PC-9 (cell line): Measurements from ENCODE around the gene PTPRG. TPM values are rescaled to one million over a fixed set of nuclear protein-coding genes. Genes with fewer than 3 reads are reported as not detected.

Source experiments
- BruUV-seq: library from RNA; stranded (reverse); fragments of 400-500 nt; replicated peaks from 2 replicates; lab custom pipeline; 2021; lab: Mats Ljungman, UMichigan
- CTCF ChIA-PET: fragments of 300-600 bp; sonication (Branson Sonifier 250); formaldehyde crosslinking; loops from one replicate; lab custom pipeline; 2022; ENCODE audit warnings: antibody characterized with exemption; lab: Charles Lee
- POLR2A ChIA-PET: fragments of 300-600 bp; sonication (Branson Sonifier 250); formaldehyde crosslinking; loops from one replicate; lab custom pipeline; 2022; ENCODE audit warnings: antibody characterized with exemption; ENCODE audit not compliant: unreplicated experiment; lab: Charles Lee
- DNase-seq, 2 experiments: peaks; one replicate each; pipeline versions ENCODE4 v3.0.0 to v3.0.0-alpha.2; 2015 to 2022; ENCODE audit warnings: mixed read lengths in 1 of 2
- H2AFZ ChIP-seq: fragments of 200-600 bp; sonication (generic); 2 replicates; pipeline ENCODE4 v1.8.1; 2017; ENCODE audit warnings: antibody characterized with exemption
- H3F3A ChIP-seq: fragments of 200-600 bp; sonication (generic); 2 replicates; pipeline ENCODE4 v1.8.1; 2017; ENCODE audit warnings: antibody characterized with exemption, mild to moderate bottlenecking, low read depth; ENCODE audit not compliant: insufficient read depth
- H3K27ac ChIP-seq: fragments of 200-600 bp; sonication (generic); 2 replicates; pipeline ENCODE4 v1.6.1; 2016; ENCODE audit warnings: mixed run types
- H3K27me3 ChIP-seq: fragments of 200-600 bp; sonication (generic); 2 replicates; pipeline ENCODE4 v1.6.1; 2016; ENCODE audit warnings: low read depth, mixed run types; ENCODE audit not compliant: insufficient read depth
- H3K36me3 ChIP-seq: fragments of 200-600 bp; sonication (generic); 2 replicates; pipeline ENCODE4 v1.6.1; 2016; ENCODE audit warnings: low read depth, mixed run types
- H3K4me1 ChIP-seq: fragments of 200-600 bp; sonication (generic); replicated peaks from 2 replicates; pipeline ENCODE4 v1.6.1; 2016; ENCODE audit warnings: mixed run types; ENCODE audit not compliant: insufficient read depth
- H3K4me2 ChIP-seq: fragments of 200-600 bp; sonication (generic); 2 replicates; pipeline ENCODE4 v1.6.1; 2017; ENCODE audit warnings: mixed run types
- H3K4me3 ChIP-seq: fragments of 200-600 bp; sonication (generic); 2 replicates; pipeline ENCODE4 v1.6.1; 2016; ENCODE audit warnings: mixed run types
- H3K79me2 ChIP-seq: fragments of 200-600 bp; sonication (generic); 2 replicates; pipeline ENCODE4 v1.6.1; 2017; ENCODE audit warnings: low read depth, mixed run types
- H3K9me2 ChIP-seq: fragments of 200-600 bp; sonication (generic); 2 replicates; pipeline ENCODE4 v1.8.1; 2017; ENCODE audit warnings: mild to moderate bottlenecking; ENCODE audit not compliant: insufficient read depth
- H3K9me3 ChIP-seq: fragments of 200-600 bp; sonication (generic); 2 replicates; pipeline ENCODE4 v1.8.1; 2016; ENCODE audit warnings: low read depth; ENCODE audit not compliant: insufficient read depth
- H4K20me1 ChIP-seq: fragments of 200-600 bp; sonication (generic); 2 replicates; pipeline ENCODE4 v1.8.1; 2017; ENCODE audit not compliant: insufficient read depth
- EZH2 ChIP-seq: fragments of 200-600 bp; sonication (generic); IDR thresholded peaks from 2 replicates; pipeline ENCODE4 v1.8.0; 2017; ENCODE audit warnings: antibody characterized with exemption, low read depth
- intact Hi-C: fragments of 100-400 bp; cut with micrococcal nuclease; formaldehyde crosslinking; loops from one replicate; pipeline ENCODE4 v1.10.0; 2022; ENCODE audit not compliant: unreplicated experiment
- total RNA-seq: library from RNA; stranded (reverse); gene quantifications from 2 replicates; pipeline ENCODE4 v1.2.3, GENCODE V29; 2021
- TF ChIP-seq, protein P1 (sequence below): fragments of 200-600 bp; sonication (generic); conservative IDR thresholded peaks from 2 replicates; pipeline ENCODE4 v1.6.1; 2017; ENCODE audit warnings: mixed run types, antibody characterized with exemption, mild to moderate bottlenecking, moderate library complexity

Gene PTPRG
- total RNA-seq, 1 experiment from 2014 or later: 32.9 TPM

DNA sequence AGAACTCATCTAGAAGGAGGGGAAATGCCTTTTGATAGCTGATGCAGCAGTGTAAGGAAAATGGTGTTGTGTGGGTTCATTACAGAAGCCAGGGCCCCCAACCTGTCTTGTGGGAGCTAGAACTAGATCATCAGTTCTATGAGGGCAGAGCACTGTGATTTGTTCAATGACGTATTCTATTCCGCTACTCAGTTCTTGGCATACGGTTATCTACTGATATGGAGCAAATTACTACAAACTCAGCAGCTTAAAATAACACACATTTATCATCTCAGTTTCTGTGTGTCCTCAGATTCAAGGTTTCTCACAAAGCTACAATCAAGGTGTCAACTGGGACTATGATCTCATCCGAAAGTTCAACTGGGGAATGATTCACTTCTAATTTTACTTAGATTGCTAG lies 561.4 kb downstream of the PTPRG start:
- Histone ChIP-seq H3K27me3 (no peaks in the 10 kb centered on the region), H4K20me1 (no peaks in the 10 kb centered on the region), H2AFZ (no peak overlapping the region), H3K4me1 (no peaks in the 10 kb centered on the region), H3K4me2 (no peak overlapping the region), H3K9me3 (no peaks in the 10 kb centered on the region), H3K4me3 (no peak overlapping the region), H3K36me3 (no peaks in the 10 kb centered on the region), H3K9me2 (no peaks in the 10 kb centered on the region), H3K79me2 (no peaks in the 10 kb centered on the region), H3F3A (no peaks in the 10 kb centered on the region), H3K27ac (no peak overlapping the region)
- BruUV-seq: no TSS peak
- intact Hi-C loops: no loop called here
- no peak for TF ChIP-seq EZH2
- TF ChIP-seq, protein P1, sequence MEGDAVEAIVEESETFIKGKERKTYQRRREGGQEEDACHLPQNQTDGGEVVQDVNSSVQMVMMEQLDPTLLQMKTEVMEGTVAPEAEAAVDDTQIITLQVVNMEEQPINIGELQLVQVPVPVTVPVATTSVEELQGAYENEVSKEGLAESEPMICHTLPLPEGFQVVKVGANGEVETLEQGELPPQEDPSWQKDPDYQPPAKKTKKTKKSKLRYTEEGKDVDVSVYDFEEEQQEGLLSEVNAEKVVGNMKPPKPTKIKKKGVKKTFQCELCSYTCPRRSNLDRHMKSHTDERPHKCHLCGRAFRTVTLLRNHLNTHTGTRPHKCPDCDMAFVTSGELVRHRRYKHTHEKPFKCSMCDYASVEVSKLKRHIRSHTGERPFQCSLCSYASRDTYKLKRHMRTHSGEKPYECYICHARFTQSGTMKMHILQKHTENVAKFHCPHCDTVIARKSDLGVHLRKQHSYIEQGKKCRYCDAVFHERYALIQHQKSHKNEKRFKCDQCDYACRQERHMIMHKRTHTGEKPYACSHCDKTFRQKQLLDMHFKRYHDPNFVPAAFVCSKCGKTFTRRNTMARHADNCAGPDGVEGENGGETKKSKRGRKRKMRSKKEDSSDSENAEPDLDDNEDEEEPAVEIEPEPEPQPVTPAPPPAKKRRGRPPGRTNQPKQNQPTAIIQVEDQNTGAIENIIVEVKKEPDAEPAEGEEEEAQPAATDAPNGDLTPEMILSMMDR: no peak
- ChIA-PET POLR2A (no interaction called here), CTCF (no interaction called here)
- DNase-seq: no peak

DNA sequence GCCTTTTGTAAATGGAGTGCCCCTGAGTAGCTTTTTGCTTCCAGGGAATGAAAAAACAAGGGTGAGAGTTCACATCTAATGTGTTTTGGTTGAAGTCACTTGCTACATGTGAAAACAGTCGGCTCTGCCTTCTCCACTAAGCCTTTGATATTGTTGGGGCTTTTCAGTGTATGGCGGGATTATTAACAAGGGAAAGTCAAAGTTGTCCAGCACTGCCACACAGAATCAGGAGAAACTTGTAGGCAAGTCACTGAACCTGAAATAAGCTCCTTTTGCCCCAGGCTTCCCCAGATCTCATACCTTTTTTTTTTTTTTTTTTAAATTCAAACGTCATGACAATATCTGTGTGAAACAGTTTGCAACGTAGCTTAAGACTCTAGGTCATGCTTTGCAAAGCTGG lies 564.0 kb downstream of the PTPRG start:
- TF ChIP-seq EZH2: no peak
- TF ChIP-seq, protein P1: no peak
- no TSS peak for BruUV-seq

DNA sequence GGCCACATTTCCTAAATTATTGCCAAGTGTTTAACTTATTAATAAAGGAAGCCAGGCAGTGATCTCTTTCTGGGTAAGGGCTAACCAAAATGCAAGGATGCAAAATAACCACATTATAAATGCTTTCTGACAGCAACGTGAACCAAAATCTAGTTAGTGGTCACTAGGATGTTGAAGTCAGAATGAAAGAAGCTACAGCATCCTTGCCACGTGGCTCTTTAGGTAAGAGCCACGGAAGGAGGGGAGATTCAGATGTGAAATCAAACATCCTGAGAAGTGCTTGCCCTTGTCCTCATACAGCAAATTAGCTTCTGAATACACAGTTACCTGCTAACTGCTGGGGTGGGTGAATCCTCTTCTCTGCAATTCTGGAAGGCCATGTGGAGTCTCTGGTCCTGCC lies 565.7 kb downstream of the PTPRG start:
- Histone ChIP-seq H3K36me3 (no peaks in the 10 kb centered on the region), H3K4me3 (no peak overlapping the region), H3K9me3 (no peaks in the 10 kb centered on the region), H3K27ac (no peak overlapping the region), H3K9me2 (no peaks in the 10 kb centered on the region), H3K79me2 (no peaks in the 10 kb centered on the region), H3K4me2 (no peak overlapping the region), H4K20me1 (no peaks in the 10 kb centered on the region), H2AFZ (no peak overlapping the region), H3K4me1 (no peaks in the 10 kb centered on the region), H3F3A (no peaks in the 10 kb centered on the region), H3K27me3 (no peaks in the 10 kb centered on the region)
- ChIA-PET CTCF (no interaction called here), POLR2A (no interaction called here)
- intact Hi-C loops: no loop called here
- DNase-seq: no peak
- TF ChIP-seq EZH2: no peak
- TF ChIP-seq, protein P1: no peak
- no TSS peak for BruUV-seq

More for the DNA sequence above, 564.0 kb downstream of the PTPRG start:
- no peak overlapping the region for H3K4me3 ChIP-seq
- H3K4me2 ChIP-seq: no peak overlapping the region
- H4K20me1 ChIP-seq: no peaks in the 10 kb centered on the region
- no peaks in the 10 kb centered on the region for H3K36me3 ChIP-seq
- no peaks in the 10 kb centered on the region for H3K79me2 ChIP-seq
- no peak overlapping the region for H2AFZ ChIP-seq
- intact Hi-C loops: no loop called here
- no peaks in the 10 kb centered on the region for H3K9me2 ChIP-seq
- no peaks in the 10 kb centered on the region for H3K4me1 ChIP-seq
- H3K9me3 ChIP-seq: no peaks in the 10 kb centered on the region
- no peak overlapping the region for H3K27ac ChIP-seq
- no peak for DNase-seq
- no peaks in the 10 kb centered on the region for H3F3A ChIP-seq
- ChIA-PET CTCF (no interaction called here), POLR2A (no interaction called here)
- no peaks in the 10 kb centered on the region for H3K27me3 ChIP-seq
